GM19468 (cell line): ENCODE results near the gene ST7.

Experiments used
- ATAC-seq: cut with Tn5 transposase; IDR thresholded peaks from one replicate; pipeline ENCODE4 v1.9.1; 2021; ENCODE audit warnings: mild to moderate bottlenecking, moderate library complexity, moderate number of reproducible peaks; ENCODE audit not compliant: unreplicated experiment; ENCODE audit errors: extremely low read depth

The ST7 gene

GRCh38 chr7:117172283-117172682 is 219.0 kb downstream of the ST7 start:
- no peak for ATAC-seq

- ATAC-seq = no peak
Observed at GRCh38 chr7:117173035-117173770, 219.9 kb downstream of the ST7 start.

GRCh38 chr7:117176206-117176605 is 222.9 kb downstream of the ST7 start:
- no peak for ATAC-seq

GRCh38 chr7:117178600-117178999 is 225.3 kb downstream of the ST7 start:
- no peak for ATAC-seq

- no peak for ATAC-seq
Observed at GRCh38 chr7:117179701-117180100, 226.4 kb downstream of the ST7 start.

GRCh38 chr7:117183729-117184128 is 230.4 kb downstream of the ST7 start:
- no peak for ATAC-seq

GRCh38 chr7:117184367-117184766 is 231.1 kb downstream of the ST7 start:
- no peak for ATAC-seq

GRCh38 chr7:117185124-117185523 is 231.8 kb downstream of the ST7 start:
- ATAC-seq = no peak

- ATAC-seq = no peak
Observed at GRCh38 chr7:117186218-117187010, 233.1 kb downstream of the ST7 start.

- no peak for ATAC-seq
Observed at GRCh38 chr7:117188376-117188775, 235.1 kb downstream of the ST7 start.

- ATAC-seq = no peak
Observed at GRCh38 chr7:117188949-117189592, 235.8 kb downstream of the ST7 start.

- ATAC-seq = no peak
Observed at GRCh38 chr7:117190104-117190503, 236.8 kb downstream of the ST7 start.

- ATAC-seq = no peak
Observed at GRCh38 chr7:117190746-117191435, 237.6 kb downstream of the ST7 start.

- no peak for ATAC-seq
Observed at GRCh38 chr7:117192108-117192507, 238.8 kb downstream of the ST7 start.

GRCh38 chr7:117193564-117193963 is 240.3 kb downstream of the ST7 start:
- ATAC-seq = no peak

GRCh38 chr7:117194445-117194844 is 241.1 kb downstream of the ST7 start:
- ATAC-seq = no peak

GRCh38 chr7:117195361-117196029 is 242.2 kb downstream of the ST7 start:
- ATAC-seq = no peak

- ATAC-seq = no peak
Observed at GRCh38 chr7:117200132-117200531, 246.8 kb downstream of the ST7 start.

GRCh38 chr7:117200786-117201458 is 247.6 kb downstream of the ST7 start:
- no peak for ATAC-seq
